Brain microvascular endothelial cell (primary cell): ENCODE results near the gene DBH.

Source experiments
- DNase-seq: peaks from one replicate; pipeline ENCODE4 v3.0.0-alpha.2; 2020
- H3K27ac ChIP-seq: fragments of 250-450 bp; sonication (Bioruptor Pico); 2 replicates; pipeline ENCODE4 v1.5.1; 2020; ENCODE audit warnings: mild to moderate bottlenecking, moderate library complexity
- H3K27me3 ChIP-seq: fragments of 250-450 bp; sonication (Bioruptor Pico); replicated peaks from 2 replicates; pipeline ENCODE4 v1.5.1; 2020; ENCODE audit warnings: mild to moderate bottlenecking
- H3K36me3 ChIP-seq: fragments of 250-450 bp; sonication (Bioruptor Pico); replicated peaks from 2 replicates; pipeline ENCODE4 v1.5.1; 2020; ENCODE audit warnings: mild to moderate bottlenecking
- H3K4me3 ChIP-seq: 2 replicates; pipeline ENCODE4 v1.5.1; 2011; ENCODE audit warnings: low read depth, mild to moderate bottlenecking, control low read depth, low read length, moderate library complexity
- in situ Hi-C: cut with HindIII; loops from 2 replicates; pipeline ENCODE4 v1.10.0; 2017; ENCODE audit warnings: low sequenced_read_pairs, low pct_ligation_motif_present
- TF ChIP-seq, protein P1 (sequence below): IDR thresholded peaks from 2 replicates; pipeline ENCODE4 v1.5.1; 2011; ENCODE audit warnings: low read depth, mild to moderate bottlenecking, moderate library complexity, low read length, control low read depth, inconsistent platforms; ENCODE audit errors: missing control alignments

Gene DBH

DNA sequence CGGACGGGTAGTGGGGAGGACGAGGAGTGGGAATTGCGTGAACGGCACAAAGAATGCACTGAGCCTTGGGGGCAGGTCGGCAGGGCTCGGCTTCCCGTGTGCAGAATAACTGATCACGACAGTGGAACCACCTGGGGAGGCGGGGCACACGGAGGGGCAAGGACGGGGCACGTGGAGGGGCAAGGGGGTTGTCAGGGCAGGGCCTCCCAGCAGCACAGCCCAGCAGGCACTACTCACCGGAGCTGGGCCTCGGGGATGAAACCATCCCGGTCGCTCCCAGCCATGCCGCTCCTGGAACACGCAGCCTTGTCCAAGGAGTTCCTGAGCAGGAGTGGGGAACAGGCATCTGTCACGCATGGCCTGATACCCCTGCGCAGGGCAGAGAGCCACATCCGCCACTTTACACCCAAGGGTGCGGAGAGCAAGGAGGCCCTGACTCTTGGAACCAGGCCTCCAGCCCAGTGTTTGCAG lies 68.6 kb downstream of the DBH start:
- no peak for DNase-seq
- no peaks in the 10 kb centered on the region for H3K27me3 ChIP-seq
- H3K4me3 ChIP-seq, result no peak overlapping the region
- H3K36me3 ChIP-seq, result no peaks in the 10 kb centered on the region
- TF ChIP-seq, protein P1, sequence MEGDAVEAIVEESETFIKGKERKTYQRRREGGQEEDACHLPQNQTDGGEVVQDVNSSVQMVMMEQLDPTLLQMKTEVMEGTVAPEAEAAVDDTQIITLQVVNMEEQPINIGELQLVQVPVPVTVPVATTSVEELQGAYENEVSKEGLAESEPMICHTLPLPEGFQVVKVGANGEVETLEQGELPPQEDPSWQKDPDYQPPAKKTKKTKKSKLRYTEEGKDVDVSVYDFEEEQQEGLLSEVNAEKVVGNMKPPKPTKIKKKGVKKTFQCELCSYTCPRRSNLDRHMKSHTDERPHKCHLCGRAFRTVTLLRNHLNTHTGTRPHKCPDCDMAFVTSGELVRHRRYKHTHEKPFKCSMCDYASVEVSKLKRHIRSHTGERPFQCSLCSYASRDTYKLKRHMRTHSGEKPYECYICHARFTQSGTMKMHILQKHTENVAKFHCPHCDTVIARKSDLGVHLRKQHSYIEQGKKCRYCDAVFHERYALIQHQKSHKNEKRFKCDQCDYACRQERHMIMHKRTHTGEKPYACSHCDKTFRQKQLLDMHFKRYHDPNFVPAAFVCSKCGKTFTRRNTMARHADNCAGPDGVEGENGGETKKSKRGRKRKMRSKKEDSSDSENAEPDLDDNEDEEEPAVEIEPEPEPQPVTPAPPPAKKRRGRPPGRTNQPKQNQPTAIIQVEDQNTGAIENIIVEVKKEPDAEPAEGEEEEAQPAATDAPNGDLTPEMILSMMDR, result no peak
- no peak overlapping the region for H3K27ac ChIP-seq
- in situ Hi-C loops, result no loop called here

DNA sequence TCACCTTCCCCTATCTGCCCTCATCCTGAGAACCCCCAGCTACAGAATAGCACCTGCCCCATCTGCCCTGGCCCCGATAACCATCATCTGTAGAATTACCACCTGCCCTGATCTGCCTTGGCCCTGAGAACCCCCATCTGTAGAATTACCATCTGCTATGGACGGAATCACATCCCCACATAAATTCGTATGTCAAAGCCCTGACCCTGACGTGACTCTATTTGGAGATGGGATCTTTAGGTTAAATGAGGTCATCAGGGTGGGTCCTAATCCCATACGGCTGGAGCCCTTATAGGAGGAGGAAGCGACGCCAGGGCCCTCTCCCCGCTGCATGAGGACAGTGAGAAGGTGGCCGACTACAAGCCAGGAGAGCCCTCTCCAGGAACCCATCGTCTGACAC lies 69.4 kb downstream of the DBH start:
- DNase-seq, result no peak
- TF ChIP-seq, protein P1, result no peak
- no peaks in the 10 kb centered on the region for H3K27me3 ChIP-seq
- in situ Hi-C loops, result no loop called here
- H3K36me3 ChIP-seq, result no peaks in the 10 kb centered on the region
- no peak overlapping the region for H3K4me3 ChIP-seq
- H3K27ac ChIP-seq, result no peak overlapping the region

DNA sequence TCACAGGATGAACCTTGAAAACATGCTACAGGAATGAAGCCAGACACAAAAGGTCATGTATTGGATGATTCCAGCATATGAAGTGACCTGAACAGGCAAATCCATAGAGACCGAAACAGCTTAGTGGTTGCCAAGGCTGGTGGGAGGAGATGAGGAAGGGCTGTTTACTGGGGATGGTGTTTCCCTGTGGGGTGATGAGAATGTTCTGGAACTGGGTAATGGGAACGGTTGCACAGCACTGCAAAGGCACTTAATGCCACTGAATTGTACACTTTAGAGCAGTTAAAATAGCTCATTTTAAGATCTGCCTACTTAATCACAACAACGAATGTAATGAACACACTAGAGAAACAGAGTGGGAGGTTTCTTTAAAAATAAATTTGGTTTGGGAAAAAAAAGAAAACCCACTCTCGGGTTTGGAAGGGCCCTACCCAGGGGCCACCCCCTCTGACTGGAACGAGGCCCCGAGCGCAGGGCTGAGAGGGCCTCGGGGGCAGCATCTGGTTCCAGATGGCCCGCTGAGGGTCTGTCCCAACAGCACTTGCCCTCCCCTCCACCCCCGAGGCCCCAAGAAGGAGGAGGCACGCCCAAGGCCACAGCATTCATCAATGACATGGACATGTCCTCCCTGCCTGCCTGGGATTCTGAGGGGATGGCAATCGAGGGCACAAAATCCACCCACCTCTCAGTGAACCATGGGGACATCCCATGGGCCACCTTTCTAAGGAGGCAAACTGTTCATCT lies 70.3 kb downstream of the DBH start:
- in situ Hi-C loops, result no loop called here
- no peak overlapping the region for H3K4me3 ChIP-seq
- no peaks in the 10 kb centered on the region for H3K27me3 ChIP-seq
- no peak for DNase-seq
- TF ChIP-seq, protein P1, result no peak
- H3K27ac ChIP-seq, result peak overlapping the region; percentile 46
- H3K36me3 ChIP-seq, result no peaks in the 10 kb centered on the region

DNA sequence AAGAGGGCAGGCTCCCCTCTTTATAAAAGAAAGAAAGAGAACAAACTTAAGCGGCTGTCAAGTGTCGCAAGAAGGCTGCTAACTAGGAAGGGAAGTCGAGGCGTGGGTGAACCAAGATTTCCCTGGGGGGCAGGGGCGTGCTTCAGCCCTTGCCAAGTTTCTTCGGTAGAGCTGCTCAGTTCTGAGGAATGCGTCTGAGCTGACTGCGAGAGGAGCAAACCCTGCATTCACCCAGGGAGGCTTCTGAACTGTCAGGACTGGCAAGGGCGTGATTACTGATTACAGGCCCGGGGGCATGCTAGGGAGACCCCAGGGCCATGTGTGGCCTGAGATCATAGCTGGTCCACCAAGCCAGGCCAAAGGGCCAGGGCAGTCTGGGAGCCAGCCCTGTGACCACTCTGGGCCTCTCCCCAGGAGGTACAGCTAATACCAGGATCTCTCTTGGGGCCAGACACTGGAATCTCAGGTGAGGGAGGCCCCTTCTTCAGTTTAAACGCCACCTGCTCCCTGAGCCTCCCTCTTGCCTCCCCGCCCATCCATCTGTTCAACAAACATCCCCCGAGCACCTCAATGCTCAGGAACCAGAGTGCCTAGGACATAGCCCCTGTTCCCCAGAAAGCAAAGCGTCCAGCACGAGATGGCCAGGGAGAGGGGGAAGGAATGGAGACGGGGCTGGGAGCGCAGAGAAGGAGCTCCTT lies 71.1 kb downstream of the DBH start:
- no peaks in the 10 kb centered on the region for H3K27me3 ChIP-seq
- H3K27ac ChIP-seq, result peak overlapping the region; percentile 46
- H3K36me3 ChIP-seq, result no peaks in the 10 kb centered on the region
- TF ChIP-seq, protein P1, result no peak
- in situ Hi-C loops, result no loop called here
- DNase-seq, result peak; percentile 81
- H3K4me3 ChIP-seq, result no peak overlapping the region

GRCh38 chr9:133707763-133708245 lies 71.6 kb downstream of the DBH start:
- Histone ChIP-seq H3K4me3 (no peak overlapping the region), H3K27ac (peak overlapping the region; percentile 46), H3K36me3 (no peaks in the 10 kb centered on the region), H3K27me3 (no peaks in the 10 kb centered on the region)
- no peak for DNase-seq
- TF ChIP-seq, protein P1, result no peak
- in situ Hi-C loops, result no loop called here
